HG02884 (cell line): ENCODE measurements around the gene CEP170.
"Not testable (repeated sequence)": the region's sequence is repeated elsewhere in the genome, so short reads cannot be mapped to it uniquely, and the experiment has no call there.

Experiments
- ATAC-seq: cut with Tn5 transposase; IDR thresholded peaks from one replicate; pipeline ENCODE4 v1.9.1; 2021; ENCODE audit warnings: mild to moderate bottlenecking, moderate library complexity; ENCODE audit not compliant: unreplicated experiment

Gene CEP170

GRCh38 chr1:243087368-243087767 lies 167.7 kb downstream of the CEP170 start:
- ATAC-seq: not testable (repeated sequence)
